Measurements from ENCODE around the gene FKBP2. TPM values are rescaled to one million over a fixed set of nuclear protein-coding genes. Genes with fewer than 3 reads are reported as not detected.

FKBP2 gene
- total RNA-seq, 1 donor from 2014 or later, result 31.4 TPM

DNA sequence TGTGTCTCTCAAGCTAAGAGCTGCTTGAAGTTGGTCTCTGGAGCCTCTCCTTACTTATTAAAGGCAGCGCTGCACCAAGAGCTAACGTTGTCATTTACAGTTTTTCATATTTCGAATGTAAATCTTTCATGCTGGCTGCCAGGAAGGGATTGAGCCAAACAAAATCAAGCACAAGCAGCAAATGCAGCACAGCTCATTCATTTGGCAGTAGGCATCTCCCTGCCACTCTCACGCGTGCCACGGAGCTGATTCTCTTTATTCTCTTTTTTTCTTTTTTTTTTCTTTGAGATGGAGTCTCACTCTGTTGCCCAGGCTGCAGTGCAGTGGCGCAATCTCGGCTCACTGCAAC, 8.0 kb upstream of the FKBP2 start:
- TF ChIP-seq, protein P1, sequence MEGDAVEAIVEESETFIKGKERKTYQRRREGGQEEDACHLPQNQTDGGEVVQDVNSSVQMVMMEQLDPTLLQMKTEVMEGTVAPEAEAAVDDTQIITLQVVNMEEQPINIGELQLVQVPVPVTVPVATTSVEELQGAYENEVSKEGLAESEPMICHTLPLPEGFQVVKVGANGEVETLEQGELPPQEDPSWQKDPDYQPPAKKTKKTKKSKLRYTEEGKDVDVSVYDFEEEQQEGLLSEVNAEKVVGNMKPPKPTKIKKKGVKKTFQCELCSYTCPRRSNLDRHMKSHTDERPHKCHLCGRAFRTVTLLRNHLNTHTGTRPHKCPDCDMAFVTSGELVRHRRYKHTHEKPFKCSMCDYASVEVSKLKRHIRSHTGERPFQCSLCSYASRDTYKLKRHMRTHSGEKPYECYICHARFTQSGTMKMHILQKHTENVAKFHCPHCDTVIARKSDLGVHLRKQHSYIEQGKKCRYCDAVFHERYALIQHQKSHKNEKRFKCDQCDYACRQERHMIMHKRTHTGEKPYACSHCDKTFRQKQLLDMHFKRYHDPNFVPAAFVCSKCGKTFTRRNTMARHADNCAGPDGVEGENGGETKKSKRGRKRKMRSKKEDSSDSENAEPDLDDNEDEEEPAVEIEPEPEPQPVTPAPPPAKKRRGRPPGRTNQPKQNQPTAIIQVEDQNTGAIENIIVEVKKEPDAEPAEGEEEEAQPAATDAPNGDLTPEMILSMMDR (IDR thresholded peaks at IDR 0.05; ENCODE audit: partially characterized antibody, unreplicated experiment), result no peak
- DNase-seq, result no peak
- peaks cover 19% of the 10 kb centered on the region for H3K27me3 Mint-ChIP-seq (ENCODE audit: unreplicated experiment)
- H3K4me3 Mint-ChIP-seq (ENCODE audit: unreplicated experiment), result no peak overlapping the region
- no peaks in the 10 kb centered on the region for H3K4me1 Mint-ChIP-seq (ENCODE audit: low read depth, unreplicated experiment)
- H3K9me3 Mint-ChIP-seq (ENCODE audit: unreplicated experiment), result peaks cover 4% of the 10 kb centered on the region
- no peaks in the 10 kb centered on the region for H3K36me3 Mint-ChIP-seq (ENCODE audit: unreplicated experiment)
- no peak overlapping the region for H3K27ac Mint-ChIP-seq (ENCODE audit: unreplicated experiment)

DNA sequence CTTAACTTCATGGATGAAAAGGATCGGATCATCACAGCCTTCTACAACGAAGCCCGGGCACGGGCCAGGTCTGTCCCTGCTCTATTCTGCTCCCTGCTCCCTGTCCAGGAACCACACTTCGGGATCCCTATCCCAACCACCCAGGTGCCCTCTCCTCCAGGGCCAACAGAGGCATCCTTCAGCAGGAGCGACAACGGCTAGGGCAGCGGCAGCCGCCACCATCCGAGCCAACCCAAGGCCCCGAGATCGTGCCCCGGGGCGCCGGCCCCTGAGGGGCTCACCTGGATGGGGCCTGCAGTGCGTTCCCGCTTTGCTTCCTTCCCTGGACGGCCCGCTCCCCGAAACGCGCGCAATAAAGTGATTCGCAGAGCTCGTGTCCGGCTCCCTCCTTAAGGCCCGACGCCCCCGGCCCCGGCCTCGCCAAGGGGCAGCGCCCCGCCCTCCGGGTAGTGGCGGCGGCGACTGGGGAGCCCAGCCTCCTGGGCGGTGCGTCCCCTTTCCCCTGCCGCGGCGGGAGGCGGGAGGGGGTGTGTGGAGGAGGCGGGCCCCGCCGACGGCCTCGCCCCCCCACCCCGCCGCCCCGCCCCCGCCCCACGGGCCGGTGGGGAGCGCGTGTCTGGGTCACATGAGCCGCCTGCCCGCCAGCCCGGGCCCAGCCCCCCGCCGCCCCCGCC, 6.8 kb upstream of the FKBP2 start, which contains the start of gene VEGFB:
VEGFB (plus strand) TSS at position 672 of the 674 bp plus-strand sequence. CDS start 250 bp downstream, outside the sequence.
- Mint-ChIP-seq H3K4me1 (ENCODE audit: low read depth, unreplicated experiment) (no peaks in the 10 kb centered on the region), H3K27me3 (ENCODE audit: unreplicated experiment) (peaks cover 17% of the 10 kb centered on the region), H3K36me3 (ENCODE audit: unreplicated experiment) (no peaks in the 10 kb centered on the region), H3K27ac (ENCODE audit: unreplicated experiment) (peak within 1 kb of the TSS; percentile 33), H3K9me3 (ENCODE audit: unreplicated experiment) (peaks cover 4% of the 10 kb centered on the region), H3K4me3 (ENCODE audit: unreplicated experiment) (peak within 1 kb of the TSS; percentile 76)
- TF ChIP-seq, protein P1 (IDR thresholded peaks at IDR 0.05; ENCODE audit: partially characterized antibody, unreplicated experiment), result no peak
- DNase-seq, result no peak

DNA sequence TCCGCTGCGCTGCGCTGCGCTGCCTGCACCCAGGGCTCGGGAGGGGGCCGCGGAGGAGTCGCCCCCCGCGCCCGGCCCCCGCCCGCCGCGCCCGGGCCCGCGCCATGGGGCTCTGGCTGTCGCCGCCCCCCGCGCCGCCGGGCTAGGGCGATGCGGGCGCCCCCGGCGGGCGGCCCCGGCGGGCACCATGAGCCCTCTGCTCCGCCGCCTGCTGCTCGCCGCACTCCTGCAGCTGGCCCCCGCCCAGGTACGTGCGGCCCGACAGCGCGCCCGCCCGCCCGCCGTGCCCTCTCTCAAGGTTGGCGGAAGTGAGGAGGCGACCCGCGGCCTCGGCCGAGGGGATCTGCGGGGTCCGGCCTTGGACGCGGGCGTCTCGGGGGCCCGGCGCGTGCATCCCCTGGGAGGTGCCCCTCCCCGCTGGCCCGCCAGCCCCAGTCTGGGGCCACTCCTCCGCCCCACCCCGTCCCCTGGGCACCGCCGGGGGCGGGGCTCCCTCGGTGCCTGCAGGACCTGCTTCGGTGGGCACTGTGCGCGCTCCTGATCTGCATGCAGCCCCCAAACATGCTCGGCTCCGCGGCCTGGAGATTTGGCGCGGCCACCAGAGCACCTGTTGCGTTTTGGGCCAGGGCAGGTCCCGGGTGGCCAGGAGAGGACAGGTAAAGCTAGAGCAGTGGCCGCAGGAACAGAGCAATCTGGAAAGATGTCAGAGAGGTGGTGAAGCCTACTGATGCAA, 6.1 kb upstream of the FKBP2 start:
- TF ChIP-seq, protein P1 (IDR thresholded peaks at IDR 0.05; ENCODE audit: partially characterized antibody, unreplicated experiment), result no peak
- peak overlapping the region; percentile 76 for H3K4me3 Mint-ChIP-seq (ENCODE audit: unreplicated experiment)
- H3K27me3 Mint-ChIP-seq (ENCODE audit: unreplicated experiment), result peaks cover 17% of the 10 kb centered on the region
- no peaks in the 10 kb centered on the region for H3K4me1 Mint-ChIP-seq (ENCODE audit: low read depth, unreplicated experiment)
- no peaks in the 10 kb centered on the region for H3K36me3 Mint-ChIP-seq (ENCODE audit: unreplicated experiment)
- no peak for DNase-seq
- no peak overlapping the region for H3K27ac Mint-ChIP-seq (ENCODE audit: unreplicated experiment)
- peaks cover 4% of the 10 kb centered on the region for H3K9me3 Mint-ChIP-seq (ENCODE audit: unreplicated experiment)

DNA sequence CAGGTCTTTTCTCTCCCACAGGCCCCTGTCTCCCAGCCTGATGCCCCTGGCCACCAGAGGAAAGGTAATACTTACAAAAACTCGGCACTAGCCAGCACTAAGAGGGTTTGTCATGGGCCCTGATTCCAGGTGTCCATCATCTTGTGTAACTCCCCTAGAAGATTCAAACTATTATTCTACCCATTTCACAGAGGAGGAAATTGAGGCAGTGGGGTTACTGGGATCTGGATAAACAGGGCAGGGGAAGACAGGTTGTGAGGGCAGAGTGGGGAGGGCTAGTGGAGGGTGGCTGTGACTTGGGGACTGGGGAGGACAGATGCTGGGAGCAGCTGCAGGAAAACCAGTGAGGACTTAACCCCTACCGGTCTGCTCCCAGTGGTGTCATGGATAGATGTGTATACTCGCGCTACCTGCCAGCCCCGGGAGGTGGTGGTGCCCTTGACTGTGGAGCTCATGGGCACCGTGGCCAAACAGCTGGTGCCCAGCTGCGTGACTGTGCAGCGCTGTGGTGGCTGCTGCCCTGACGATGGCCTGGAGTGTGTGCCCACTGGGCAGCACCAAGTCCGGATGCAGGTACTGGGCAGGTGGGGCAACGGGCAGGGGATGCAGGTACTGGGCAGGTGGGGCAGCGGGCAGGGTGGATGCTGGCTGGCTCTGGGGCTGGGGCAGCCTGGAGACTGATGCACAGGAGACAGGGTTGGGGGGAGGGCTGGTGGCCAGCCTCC, 5.3 kb upstream of the FKBP2 start:
- Mint-ChIP-seq H3K36me3 (ENCODE audit: unreplicated experiment) (no peaks in the 10 kb centered on the region), H3K4me3 (ENCODE audit: unreplicated experiment) (peak overlapping the region; percentile 76), H3K4me1 (ENCODE audit: low read depth, unreplicated experiment) (peaks cover 1% of the 10 kb centered on the region), H3K9me3 (ENCODE audit: unreplicated experiment) (peaks cover 4% of the 10 kb centered on the region), H3K27ac (ENCODE audit: unreplicated experiment) (peak overlapping the region; percentile 33), H3K27me3 (ENCODE audit: unreplicated experiment) (peaks cover 21% of the 10 kb centered on the region)
- TF ChIP-seq, protein P1 (IDR thresholded peaks at IDR 0.05; ENCODE audit: partially characterized antibody, unreplicated experiment), result no peak
- DNase-seq, result no peak

All from glutamatergic neuron (in vitro differentiated cells).